RWPE2 (cell line): ENCODE measurements around the gene ATP6V0D1.
"Not testable (repeated sequence)": the region's sequence is repeated elsewhere in the genome, so short reads cannot be mapped to it uniquely, and the experiment has no call there.

Experiments
- ATAC-seq: fragments of 200-7000 bp; cut with Tn5 transposase; 3 replicates; pipeline ENCODE4 v1.9.1; 2021; ENCODE audit warnings: low read depth
- DNase-seq: peaks from one replicate; pipeline ENCODE4 v3.0.0-alpha.2; 2020; ENCODE audit warnings: low spot score
- H3K27ac ChIP-seq: fragments of 450-650 bp; 2 replicates; pipeline ENCODE4 v1.5.1; 2017; ENCODE audit warnings: mild to moderate bottlenecking; ENCODE audit not compliant: poor library complexity, severe bottlenecking
- H3K27me3 ChIP-seq: fragments of 250-450 bp; sonication (Bioruptor Pico); 2 replicates; pipeline ENCODE4 v1.5.1; 2021; ENCODE audit warnings: mild to moderate bottlenecking, moderate library complexity; ENCODE audit not compliant: insufficient read depth, poor library complexity, severe bottlenecking
- H3K36me3 ChIP-seq: fragments of 250-450 bp; sonication (Bioruptor Pico); 2 replicates; pipeline ENCODE4 v1.5.1; 2020; ENCODE audit warnings: low read depth, mild to moderate bottlenecking, moderate library complexity
- H3K4me1 ChIP-seq: fragments of 250-450 bp; sonication (Bioruptor Pico); 2 replicates; pipeline ENCODE4 v1.5.1; 2021; ENCODE audit warnings: mild to moderate bottlenecking, moderate library complexity; ENCODE audit not compliant: insufficient read depth, poor library complexity, severe bottlenecking
- H3K4me3 ChIP-seq: fragments of 250-450 bp; sonication (Bioruptor Pico); 2 replicates; pipeline ENCODE4 v1.5.1; 2021; ENCODE audit warnings: mild to moderate bottlenecking, moderate library complexity; ENCODE audit not compliant: severe bottlenecking
- H3K9me3 ChIP-seq: fragments of 250-450 bp; sonication (Bioruptor Pico); 2 replicates; pipeline ENCODE4 v1.5.1; 2021; ENCODE audit warnings: mild to moderate bottlenecking, moderate library complexity; ENCODE audit not compliant: severe bottlenecking
- TF ChIP-seq, protein P1 (sequence below): fragments of 450-650 bp; IDR thresholded peaks from one replicate; pipeline ENCODE4 v1.5.1; 2017; ENCODE audit warnings: mild to moderate bottlenecking, moderate library complexity; ENCODE audit not compliant: poor library complexity, severe bottlenecking

The ATP6V0D1 gene

DNA sequence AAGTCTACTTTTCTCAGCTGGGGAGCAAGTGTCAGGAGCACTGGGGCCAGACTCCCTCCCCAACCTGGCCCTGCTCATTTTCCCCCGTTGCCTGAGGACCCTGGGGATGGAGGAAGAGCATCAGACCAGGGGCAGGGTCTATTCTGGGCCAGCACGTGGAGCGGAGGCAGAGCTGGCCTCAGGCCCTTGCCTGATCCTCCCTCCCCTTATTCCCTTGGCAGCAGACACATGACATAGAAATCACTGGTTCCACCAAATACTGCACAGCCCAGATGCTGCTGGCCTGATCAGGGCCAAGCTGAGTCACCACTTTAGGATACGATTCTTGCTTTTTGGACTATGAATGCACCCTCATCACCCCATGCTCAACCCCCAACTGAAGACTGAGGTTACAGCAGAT lies 18.1 kb upstream of the ATP6V0D1 start:
- Histone ChIP-seq H3K36me3 (no peaks in the 10 kb centered on the region), H3K27ac (no peak overlapping the region), H3K27me3 (no peaks in the 10 kb centered on the region), H3K9me3 (no peaks in the 10 kb centered on the region), H3K4me3 (no peak overlapping the region), H3K4me1 (no peaks in the 10 kb centered on the region)
- ATAC-seq (no peak), DNase-seq (no peak)
- TF ChIP-seq, protein P1, sequence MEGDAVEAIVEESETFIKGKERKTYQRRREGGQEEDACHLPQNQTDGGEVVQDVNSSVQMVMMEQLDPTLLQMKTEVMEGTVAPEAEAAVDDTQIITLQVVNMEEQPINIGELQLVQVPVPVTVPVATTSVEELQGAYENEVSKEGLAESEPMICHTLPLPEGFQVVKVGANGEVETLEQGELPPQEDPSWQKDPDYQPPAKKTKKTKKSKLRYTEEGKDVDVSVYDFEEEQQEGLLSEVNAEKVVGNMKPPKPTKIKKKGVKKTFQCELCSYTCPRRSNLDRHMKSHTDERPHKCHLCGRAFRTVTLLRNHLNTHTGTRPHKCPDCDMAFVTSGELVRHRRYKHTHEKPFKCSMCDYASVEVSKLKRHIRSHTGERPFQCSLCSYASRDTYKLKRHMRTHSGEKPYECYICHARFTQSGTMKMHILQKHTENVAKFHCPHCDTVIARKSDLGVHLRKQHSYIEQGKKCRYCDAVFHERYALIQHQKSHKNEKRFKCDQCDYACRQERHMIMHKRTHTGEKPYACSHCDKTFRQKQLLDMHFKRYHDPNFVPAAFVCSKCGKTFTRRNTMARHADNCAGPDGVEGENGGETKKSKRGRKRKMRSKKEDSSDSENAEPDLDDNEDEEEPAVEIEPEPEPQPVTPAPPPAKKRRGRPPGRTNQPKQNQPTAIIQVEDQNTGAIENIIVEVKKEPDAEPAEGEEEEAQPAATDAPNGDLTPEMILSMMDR = no peak

DNA sequence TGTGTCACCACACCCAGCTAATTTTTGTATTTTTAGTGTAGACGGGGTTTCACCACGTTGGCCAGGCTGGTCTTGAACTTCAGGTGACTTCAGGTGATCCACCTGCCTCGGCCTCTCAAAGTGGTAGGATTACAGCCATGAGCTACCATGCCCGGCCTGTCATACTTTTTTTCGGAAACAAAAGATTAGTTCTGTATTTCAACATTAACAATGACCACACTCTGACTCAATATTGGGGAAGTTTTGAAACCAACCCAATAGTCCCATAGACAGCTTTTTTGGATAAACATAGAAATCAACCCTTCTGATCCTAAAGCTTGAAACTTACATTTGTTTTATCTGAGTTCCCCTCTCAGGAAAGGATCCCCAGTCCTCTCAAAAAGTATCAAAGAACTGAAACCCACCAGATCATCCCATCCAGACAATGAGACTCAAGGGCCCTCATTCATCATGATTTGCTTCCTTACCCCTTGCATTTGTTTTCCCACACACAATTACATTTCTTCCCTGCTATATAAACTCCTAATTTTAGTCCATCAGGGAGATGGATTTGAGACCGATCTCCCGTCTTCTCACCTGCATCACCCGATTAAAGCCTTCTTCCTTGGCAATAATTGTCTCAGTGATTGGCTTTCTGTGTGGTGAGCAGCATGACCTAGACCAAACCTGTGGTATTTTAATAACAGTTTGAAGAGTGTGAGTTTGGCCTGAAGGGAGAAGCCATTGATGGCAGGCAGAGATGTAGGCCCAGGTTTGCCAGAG lies 9.6 kb upstream of the ATP6V0D1 start:
- Histone ChIP-seq H3K36me3 (no peaks in the 10 kb centered on the region), H3K4me3 (no peak overlapping the region), H3K27me3 (no peaks in the 10 kb centered on the region), H3K4me1 (no peaks in the 10 kb centered on the region), H3K27ac (no peak overlapping the region), H3K9me3 (no peaks in the 10 kb centered on the region)
- TF ChIP-seq, protein P1 = no peak
- no peak for DNase-seq
- peak; percentile 68 for ATAC-seq

DNA sequence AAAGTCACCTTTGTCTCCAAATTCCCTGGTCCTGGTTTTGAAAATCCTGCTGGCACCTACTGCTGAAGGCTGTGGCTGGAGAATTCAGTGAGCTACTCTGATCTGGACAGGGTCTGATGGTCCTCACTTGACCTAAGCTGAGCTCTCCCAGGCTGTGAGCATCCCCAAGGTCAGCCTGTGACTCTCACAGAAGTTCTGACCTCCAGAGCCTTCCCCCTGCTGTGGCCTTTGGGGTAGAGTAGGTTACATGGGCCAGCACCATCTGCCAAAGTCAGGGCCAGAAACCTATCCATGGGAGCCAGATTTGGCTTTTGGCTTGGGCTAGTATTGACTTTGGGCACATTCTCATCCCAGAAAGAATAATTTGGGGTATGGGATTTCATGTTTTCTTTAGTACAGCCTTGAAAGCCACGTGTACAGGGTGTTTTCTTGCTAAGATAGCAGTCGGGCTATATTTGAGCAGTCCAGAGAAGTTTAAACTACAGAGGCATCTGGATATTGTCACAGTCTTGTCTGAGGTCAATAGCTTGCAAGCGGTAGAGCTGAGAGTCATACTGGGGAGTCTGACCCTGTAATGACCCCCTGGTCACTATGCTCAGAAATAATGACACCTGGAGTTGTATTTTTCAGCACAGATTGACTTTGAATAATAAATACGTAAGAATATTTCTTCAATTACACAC lies 8.6 kb upstream of the ATP6V0D1 start:
- no peaks in the 10 kb centered on the region for H3K36me3 ChIP-seq
- TF ChIP-seq, protein P1 = no peak
- no peaks in the 10 kb centered on the region for H3K4me1 ChIP-seq
- no peak overlapping the region for H3K27ac ChIP-seq
- H3K27me3 ChIP-seq = no peaks in the 10 kb centered on the region
- ATAC-seq (no peak), DNase-seq (no peak)
- no peaks in the 10 kb centered on the region for H3K9me3 ChIP-seq
- H3K4me3 ChIP-seq = no peak overlapping the region

DNA sequence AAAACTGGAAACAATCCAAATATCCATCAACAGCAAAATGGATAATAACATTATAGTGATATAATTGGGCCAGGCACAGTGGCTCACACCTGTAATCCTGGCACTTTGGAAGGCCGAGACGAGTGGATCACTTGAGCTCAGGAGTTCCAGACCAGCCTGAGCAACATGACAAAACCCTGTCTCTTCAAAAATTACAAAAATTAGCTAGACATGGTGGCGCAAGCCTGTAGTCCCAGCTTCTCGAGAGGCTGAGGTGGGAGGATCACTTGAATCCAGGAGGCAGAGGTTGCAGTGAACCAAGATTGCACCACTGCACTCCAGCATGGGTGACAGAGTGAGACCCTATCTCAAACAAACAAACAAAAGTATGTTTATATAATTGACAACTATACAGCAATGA lies 6.6 kb upstream of the ATP6V0D1 start:
- H3K36me3 ChIP-seq, ATAC-seq, H3K9me3 ChIP-seq, H3K4me1 ChIP-seq, H3K27me3 ChIP-seq, H3K27ac ChIP-seq, H3K4me3 ChIP-seq, DNase-seq: not testable (repeated sequence)

- ATAC-seq (no peak), DNase-seq (no peak)
- Histone ChIP-seq H3K27ac (no peak overlapping the region), H3K9me3 (no peaks in the 10 kb centered on the region), H3K36me3 (no peaks in the 10 kb centered on the region), H3K27me3 (no peaks in the 10 kb centered on the region), H3K4me3 (no peak overlapping the region), H3K4me1 (peaks cover 3% of the 10 kb centered on the region)
- TF ChIP-seq, protein P1 = no peak
Observed at GRCh38 chr16:67486805-67487204, 5.8 kb upstream of the ATP6V0D1 start.
